ENCODE data around the gene VIT.

The VIT gene

DNA sequence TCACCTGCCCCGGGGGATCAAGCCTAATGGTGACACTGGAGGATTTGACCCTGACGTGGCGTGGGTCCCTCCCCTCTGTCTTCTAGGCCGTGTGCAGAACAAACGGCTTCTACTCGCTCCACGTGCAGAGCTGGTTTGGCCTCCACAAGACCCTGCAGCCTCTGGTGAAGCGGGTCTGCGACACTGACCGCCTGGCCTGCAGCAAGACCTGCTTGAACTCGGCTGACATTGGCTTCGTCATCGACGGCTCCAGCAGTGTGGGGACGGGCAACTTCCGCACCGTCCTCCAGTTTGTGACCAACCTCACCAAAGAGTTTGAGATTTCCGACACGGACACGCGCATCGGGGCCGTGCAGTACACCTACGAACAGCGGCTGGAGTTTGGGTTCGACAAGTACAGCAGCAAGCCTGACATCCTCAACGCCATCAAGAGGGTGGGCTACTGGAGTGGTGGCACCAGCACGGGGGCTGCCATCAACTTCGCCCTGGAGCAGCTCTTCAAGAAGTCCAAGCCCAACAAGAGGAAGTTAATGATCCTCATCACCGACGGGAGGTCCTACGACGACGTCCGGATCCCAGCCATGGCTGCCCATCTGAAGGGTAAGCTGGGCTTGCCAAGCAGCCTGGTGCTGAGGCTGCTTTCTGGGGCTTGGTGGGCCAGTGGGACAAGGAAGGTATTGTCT lies 112.0 kb downstream of the VIT start:
- no peak overlapping the region for H3K27ac ChIP-seq
- TF ChIP-seq, protein P1, sequence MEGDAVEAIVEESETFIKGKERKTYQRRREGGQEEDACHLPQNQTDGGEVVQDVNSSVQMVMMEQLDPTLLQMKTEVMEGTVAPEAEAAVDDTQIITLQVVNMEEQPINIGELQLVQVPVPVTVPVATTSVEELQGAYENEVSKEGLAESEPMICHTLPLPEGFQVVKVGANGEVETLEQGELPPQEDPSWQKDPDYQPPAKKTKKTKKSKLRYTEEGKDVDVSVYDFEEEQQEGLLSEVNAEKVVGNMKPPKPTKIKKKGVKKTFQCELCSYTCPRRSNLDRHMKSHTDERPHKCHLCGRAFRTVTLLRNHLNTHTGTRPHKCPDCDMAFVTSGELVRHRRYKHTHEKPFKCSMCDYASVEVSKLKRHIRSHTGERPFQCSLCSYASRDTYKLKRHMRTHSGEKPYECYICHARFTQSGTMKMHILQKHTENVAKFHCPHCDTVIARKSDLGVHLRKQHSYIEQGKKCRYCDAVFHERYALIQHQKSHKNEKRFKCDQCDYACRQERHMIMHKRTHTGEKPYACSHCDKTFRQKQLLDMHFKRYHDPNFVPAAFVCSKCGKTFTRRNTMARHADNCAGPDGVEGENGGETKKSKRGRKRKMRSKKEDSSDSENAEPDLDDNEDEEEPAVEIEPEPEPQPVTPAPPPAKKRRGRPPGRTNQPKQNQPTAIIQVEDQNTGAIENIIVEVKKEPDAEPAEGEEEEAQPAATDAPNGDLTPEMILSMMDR (conservative IDR thresholded peaks at IDR 0.05), result no peak

DNA sequence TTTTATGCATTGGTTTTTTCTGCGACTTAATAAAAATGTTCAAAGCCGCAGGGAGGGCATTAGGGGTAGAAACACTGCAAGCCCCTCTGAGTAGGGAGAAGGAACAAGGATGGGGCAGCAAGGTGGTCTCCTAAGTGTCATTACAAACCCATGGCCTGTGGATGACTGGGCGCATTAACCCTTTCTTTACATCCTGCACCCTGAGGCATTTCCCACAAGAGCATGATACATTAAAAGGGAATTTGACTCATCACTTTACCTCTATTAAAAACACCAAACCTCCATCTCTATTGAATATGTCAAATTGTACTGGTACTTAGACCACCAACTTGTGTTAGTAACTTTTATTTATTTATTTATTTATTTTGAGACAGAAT lies 112.5 kb downstream of the VIT start:
- H3K27ac ChIP-seq, result no peak overlapping the region
- TF ChIP-seq, protein P1 (conservative IDR thresholded peaks at IDR 0.05), result no peak

DNA sequence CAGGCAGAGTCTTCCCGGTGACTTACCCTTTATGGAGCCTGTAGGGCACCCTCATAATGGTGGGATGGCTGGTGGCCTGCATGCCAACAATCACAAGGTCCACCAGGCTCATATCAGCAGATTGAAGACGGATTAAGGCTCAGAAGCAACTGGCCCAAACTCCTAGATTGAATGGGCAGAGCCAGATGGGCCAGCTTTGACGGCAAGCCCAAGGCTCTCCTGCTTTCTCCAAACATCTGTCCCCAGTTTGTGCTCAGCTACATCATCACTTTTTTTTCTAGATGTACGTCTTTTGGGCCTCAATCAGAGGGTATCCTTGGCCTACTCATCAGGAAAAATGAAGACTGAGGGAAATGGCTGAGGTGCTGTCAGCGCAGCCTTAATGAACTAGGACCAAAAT lies 114.6 kb downstream of the VIT start:
- H3K27ac ChIP-seq, result no peak overlapping the region
- TF ChIP-seq, protein P1 (conservative IDR thresholded peaks at IDR 0.05), result no peak

DNA sequence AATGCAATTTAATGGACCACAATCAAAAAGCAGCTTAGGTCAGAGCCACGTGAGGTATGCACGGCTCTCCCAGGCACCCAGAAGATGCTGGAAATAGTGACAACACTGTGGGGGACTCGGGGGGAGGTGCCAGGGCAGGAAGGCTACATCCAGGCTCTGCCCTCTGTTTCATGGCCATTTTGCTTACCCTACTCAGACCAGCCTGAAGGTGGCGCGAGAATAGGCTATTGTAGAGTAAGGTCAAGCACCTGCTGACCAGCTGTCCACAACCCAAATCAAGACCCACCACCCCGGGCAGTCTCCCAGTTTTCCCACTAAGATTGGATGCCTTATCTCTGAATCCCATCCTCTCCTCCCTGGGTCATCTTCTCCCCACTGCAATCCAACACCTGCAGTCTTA lies 115.7 kb downstream of the VIT start:
- H3K27ac ChIP-seq, result no peak overlapping the region
- TF ChIP-seq, protein P1 (conservative IDR thresholded peaks at IDR 0.05), result no peak

DNA sequence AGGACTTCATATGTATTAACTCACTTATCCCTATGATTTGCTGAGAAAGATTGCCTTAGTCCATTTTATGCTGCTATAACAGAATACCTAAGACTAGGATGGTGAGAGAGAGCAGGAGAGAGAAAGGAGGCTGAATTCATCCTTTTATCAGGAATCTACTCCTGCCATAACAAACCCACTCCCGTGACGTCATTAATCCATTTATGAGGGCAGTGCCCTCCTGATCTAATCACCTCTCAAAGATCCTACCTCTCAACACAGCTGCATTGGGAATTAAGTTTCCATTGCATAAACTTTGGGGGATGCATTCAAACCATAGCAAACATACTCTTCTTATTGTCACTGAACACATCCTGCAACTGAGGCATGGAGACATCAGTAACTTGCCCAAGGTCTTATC lies 122.0 kb downstream of the VIT start:
- H3K27ac ChIP-seq, result no peak overlapping the region
- TF ChIP-seq, protein P1 (conservative IDR thresholded peaks at IDR 0.05), result no peak

DNA sequence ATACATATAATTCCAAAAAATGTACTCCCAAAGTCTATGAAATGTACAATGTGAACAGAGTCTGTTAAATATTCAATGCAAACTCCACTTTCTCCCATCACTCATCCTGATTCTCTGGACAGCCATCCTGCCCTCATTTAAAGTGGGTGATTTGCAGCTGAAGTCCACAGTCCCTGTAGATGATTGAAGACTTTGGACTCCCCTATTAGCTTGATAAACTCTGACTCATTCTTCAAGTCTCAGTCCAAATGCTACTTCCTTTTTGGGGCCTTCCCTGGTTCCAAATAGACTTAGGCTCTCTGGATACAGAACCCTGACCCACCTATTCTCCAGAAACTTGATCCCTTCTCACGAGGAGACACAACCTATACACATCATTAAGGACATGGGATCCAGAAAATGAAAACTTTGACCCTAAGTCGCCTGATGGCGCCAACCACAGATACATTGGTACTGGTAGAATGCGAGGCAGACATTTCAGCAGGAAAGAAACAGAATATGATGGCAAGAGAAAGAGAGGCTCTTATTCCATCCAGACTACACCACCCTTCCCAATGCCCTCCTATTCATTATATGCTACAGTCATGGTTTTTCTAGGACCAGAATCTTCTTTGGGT lies 122.7 kb downstream of the VIT start:
- H3K27ac ChIP-seq, result peak overlapping the region; percentile 98
- TF ChIP-seq, protein P1 (conservative IDR thresholded peaks at IDR 0.05), result no peak

DNA sequence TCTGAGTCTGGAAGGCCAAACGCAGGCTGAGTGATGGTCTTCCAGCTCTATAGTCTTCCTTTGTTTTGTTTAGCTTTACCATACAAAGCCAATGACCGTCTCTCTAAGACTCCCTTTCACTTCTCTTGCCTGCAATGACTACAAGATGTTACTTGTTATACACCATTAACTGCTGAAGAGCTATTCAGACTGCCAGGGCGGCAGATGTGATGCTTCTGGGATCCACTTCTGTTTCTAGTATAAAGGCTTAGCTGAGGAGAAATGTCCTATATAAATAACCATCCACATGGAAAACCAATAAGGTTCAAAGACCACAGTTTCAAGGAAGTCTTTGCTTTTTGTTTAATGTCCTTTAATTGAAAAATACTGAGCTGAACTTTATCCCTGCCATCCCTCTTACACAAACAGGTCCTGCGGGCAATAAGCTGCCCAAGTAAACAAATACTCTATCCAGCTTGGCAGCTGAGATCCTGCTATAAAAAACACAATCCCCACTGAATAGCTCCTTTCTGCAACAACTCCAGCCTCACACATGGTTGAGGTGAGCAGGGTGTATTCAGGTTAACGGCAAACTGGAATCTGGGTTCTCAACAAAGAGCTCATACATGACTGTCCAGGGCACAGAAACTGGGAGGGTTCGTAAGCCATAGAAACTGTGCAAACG lies 124.6 kb downstream of the VIT start:
- TF ChIP-seq, protein P1 (conservative IDR thresholded peaks at IDR 0.05), result no peak
- peak overlapping the region; percentile 98 for H3K27ac ChIP-seq

Measured in VCaP (cell line).